Measurements from ENCODE around the gene MOK.

DNA sequence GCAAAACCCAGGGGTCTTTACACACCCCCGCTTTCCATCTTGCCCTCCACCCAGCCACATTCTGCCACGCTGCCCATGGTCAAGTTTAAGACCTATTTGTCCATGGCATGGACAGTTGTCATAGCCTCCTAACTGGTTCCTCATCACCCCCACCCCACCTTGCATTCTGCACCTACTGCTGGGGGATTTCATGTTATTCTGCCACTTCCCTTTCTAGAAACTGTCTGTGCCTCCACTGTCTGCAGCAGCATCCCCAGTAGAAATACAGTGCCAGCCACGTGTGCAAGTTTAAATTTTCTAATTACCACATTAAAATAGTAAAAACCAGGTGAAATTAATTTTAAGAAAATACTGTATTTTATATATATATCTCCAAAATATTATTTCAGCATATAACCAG is 102.0 kb downstream of the MOK start:
- TF ChIP-seq POLR2A (IDR thresholded peaks at IDR 0.05): no peak
- TF ChIP-seq, protein P1, sequence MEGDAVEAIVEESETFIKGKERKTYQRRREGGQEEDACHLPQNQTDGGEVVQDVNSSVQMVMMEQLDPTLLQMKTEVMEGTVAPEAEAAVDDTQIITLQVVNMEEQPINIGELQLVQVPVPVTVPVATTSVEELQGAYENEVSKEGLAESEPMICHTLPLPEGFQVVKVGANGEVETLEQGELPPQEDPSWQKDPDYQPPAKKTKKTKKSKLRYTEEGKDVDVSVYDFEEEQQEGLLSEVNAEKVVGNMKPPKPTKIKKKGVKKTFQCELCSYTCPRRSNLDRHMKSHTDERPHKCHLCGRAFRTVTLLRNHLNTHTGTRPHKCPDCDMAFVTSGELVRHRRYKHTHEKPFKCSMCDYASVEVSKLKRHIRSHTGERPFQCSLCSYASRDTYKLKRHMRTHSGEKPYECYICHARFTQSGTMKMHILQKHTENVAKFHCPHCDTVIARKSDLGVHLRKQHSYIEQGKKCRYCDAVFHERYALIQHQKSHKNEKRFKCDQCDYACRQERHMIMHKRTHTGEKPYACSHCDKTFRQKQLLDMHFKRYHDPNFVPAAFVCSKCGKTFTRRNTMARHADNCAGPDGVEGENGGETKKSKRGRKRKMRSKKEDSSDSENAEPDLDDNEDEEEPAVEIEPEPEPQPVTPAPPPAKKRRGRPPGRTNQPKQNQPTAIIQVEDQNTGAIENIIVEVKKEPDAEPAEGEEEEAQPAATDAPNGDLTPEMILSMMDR (IDR thresholded peaks at IDR 0.05): no peak
- TF ChIP-seq EP300 (IDR thresholded peaks at IDR 0.05): no peak

All from ovary (tissue), 3 donors.